Measurements from ENCODE around the gene HOXD4. TPM values are rescaled to one million over a fixed set of nuclear protein-coding genes. Genes with fewer than 3 reads are reported as not detected.

The HOXD4 gene
- total RNA-seq, 1 experiment from 2014 or later, result not detected

GRCh38 chr2:176149481-176149938 is 1.8 kb upstream of the HOXD4 start (continued):
- no peak for TF ChIP-seq ARID4B (CRISPR knock-in tag; IDR thresholded peaks at IDR 0.05; ENCODE audit: borderline replicate concordance)

GRCh38 chr2:176149939-176150583 is 1.3 kb upstream of the HOXD4 start:
- ChIA-PET POLR2A (interaction anchor here (1.6 kb wide), 1 partner anchor 13 kb away, joined by 3 read pairs; no protein-coding TSS in a partner anchor), CTCF (interaction anchor here (1.0 to 1.3 kb wide), 3 partner anchors 9 to 305 kb away, joined by 3 to 4 read pairs (median 3); no protein-coding TSS in a partner anchor)
- Mint-ChIP-seq H3K4me1 (peaks cover 25% of the 10 kb centered on the region), H3K9me3 (no peaks in the 10 kb centered on the region), H3K27me3 (ENCODE audit: low read depth) (peaks cover 100% of the 10 kb centered on the region), H3K4me3 (no peak overlapping the region), H3K36me3 (no peaks in the 10 kb centered on the region), H3K27ac (no peak overlapping the region)
- TF ChIP-seq NR2C2 (CRISPR knock-in tag; IDR thresholded peaks at IDR 0.05) (no peak), ATF1 (CRISPR knock-in tag; IDR thresholded peaks at IDR 0.05) (no peak), ATF3 (CRISPR knock-in tag; conservative IDR thresholded peaks at IDR 0.05) (no peak), OVOL2 (CRISPR knock-in tag; IDR thresholded peaks at IDR 0.05; ENCODE audit: borderline replicate concordance) (no peak), ZBTB43 (CRISPR knock-in tag; IDR thresholded peaks at IDR 0.05) (no peak), ZNF317 (CRISPR knock-in tag; IDR thresholded peaks at IDR 0.05; ENCODE audit: borderline replicate concordance, low read depth) (no peak), ZNF423 (CRISPR knock-in tag; IDR thresholded peaks at IDR 0.05) (no peak), EMX1 (CRISPR knock-in tag; IDR thresholded peaks at IDR 0.05) (no peak), ZMAT4 (CRISPR knock-in tag; IDR thresholded peaks at IDR 0.05) (no peak), ZNF121 (CRISPR knock-in tag; IDR thresholded peaks at IDR 0.05) (no peak), TEAD1 (CRISPR knock-in tag; IDR thresholded peaks at IDR 0.05) (no peak), ZBTB21 (CRISPR knock-in tag; IDR thresholded peaks at IDR 0.05; ENCODE audit: borderline replicate concordance) (no peak), JUN (CRISPR knock-in tag; IDR thresholded peaks at IDR 0.05) (no peak), KAT7 (CRISPR knock-in tag; IDR thresholded peaks at IDR 0.05; ENCODE audit: borderline replicate concordance) (no peak), ZNF512 (CRISPR knock-in tag; IDR thresholded peaks at IDR 0.05; ENCODE audit: borderline replicate concordance) (no peak), CDX4 (CRISPR knock-in tag; IDR thresholded peaks at IDR 0.05; ENCODE audit: borderline replicate concordance) (no peak), SP1 (CRISPR knock-in tag; conservative IDR thresholded peaks at IDR 0.05) (no peak), ZNF671 (CRISPR knock-in tag; IDR thresholded peaks at IDR 0.05) (no peak)
- ATAC-seq (no peak), DNase-seq (ENCODE audit: low spot score) (no peak)
